SU-DHL-6 (cell line): ENCODE results near the gene NAV2.

ENCODE experiments used
- H2AFZ ChIP-seq: fragments of 200-600 bp; sonication (generic); 2 replicates; pipeline ENCODE4 v1.6.1; 2014; ENCODE audit warnings: low read depth, mild to moderate bottlenecking, moderate library complexity, mixed read lengths, antibody characterized with exemption, low read length; ENCODE audit not compliant: severe bottlenecking
- H3F3A ChIP-seq: fragments of 200-600 bp; shearing (Covaris generic); 2 replicates; pipeline ENCODE4 v1.6.0; 2016; ENCODE audit warnings: antibody characterized with exemption, mild to moderate bottlenecking; ENCODE audit not compliant: insufficient read depth
- H3K27ac ChIP-seq: fragments of 200-600 bp; sonication (generic); 2 replicates; pipeline ENCODE4 v1.5.1; 2016; ENCODE audit warnings: low read depth, mild to moderate bottlenecking, low read length, moderate library complexity, mixed read lengths
- H3K27me3 ChIP-seq: fragments of 200-600 bp; sonication (generic), shearing (Covaris generic); 2 replicates; pipeline ENCODE4 v1.6.0; 2014; ENCODE audit warnings: mild to moderate bottlenecking, low read length
- H3K36me3 ChIP-seq: fragments of 200-600 bp; sonication (generic); 2 replicates; pipeline ENCODE4 v1.6.1; 2014; ENCODE audit warnings: mild to moderate bottlenecking, low read length, mixed read lengths
- H3K4me2 ChIP-seq: fragments of 300-600, 200-600 bp; shearing (Covaris generic), sonication (generic); 2 replicates; pipeline ENCODE4 v1.6.0; 2014; ENCODE audit warnings: low read length, low read depth, mild to moderate bottlenecking; ENCODE audit not compliant: poor library complexity, severe bottlenecking
- H3K4me3 ChIP-seq: fragments of 200-600 bp; sonication (generic); 2 replicates; pipeline ENCODE4 v1.5.1; 2014; ENCODE audit warnings: antibody characterized with exemption, low read length, mild to moderate bottlenecking, mixed read lengths; ENCODE audit not compliant: insufficient read depth, poor library complexity, severe bottlenecking
- H3K79me2 ChIP-seq: fragments of 200-600 bp; sonication (generic); 2 replicates; pipeline ENCODE4 v1.6.1; 2014; ENCODE audit warnings: mild to moderate bottlenecking, low read length, moderate library complexity; ENCODE audit not compliant: insufficient read depth
- H3K9ac ChIP-seq: fragments of 200-600 bp; sonication (generic); 2 replicates; pipeline ENCODE4 v1.7.0; 2014; ENCODE audit warnings: mild to moderate bottlenecking, low read length
- H3K9me2 ChIP-seq: fragments of 200-600 bp; sonication (generic); replicated peaks from 2 replicates; pipeline ENCODE4 v1.6.1; 2014; ENCODE audit warnings: low read length; ENCODE audit not compliant: insufficient read depth
- H3K9me3 ChIP-seq: fragments of 200-600 bp; sonication (generic); 2 replicates; pipeline ENCODE4 v1.6.1; 2014; ENCODE audit warnings: low read length, mixed read lengths; ENCODE audit not compliant: insufficient read depth
- H4K20me1 ChIP-seq: fragments of 200-600 bp; sonication (generic); 2 replicates; pipeline ENCODE4 v1.6.1; 2014; ENCODE audit warnings: low read depth, mild to moderate bottlenecking, antibody characterized with exemption, low read length, moderate library complexity, mixed read lengths
- EZH2phosphoT487 ChIP-seq: fragments of 200-600 bp; sonication (generic), shearing (Covaris generic); conservative IDR thresholded peaks from 2 replicates; pipeline ENCODE4 v1.6.1; 2018; ENCODE audit warnings: mild to moderate bottlenecking, antibody characterized with exemption, low read length, moderate library complexity, mixed read lengths
- TF ChIP-seq, protein P1 (sequence below): fragments of 200-600 bp; sonication (generic); IDR thresholded peaks from one replicate; pipeline ENCODE4 v1.5.1; 2017; ENCODE audit warnings: antibody characterized with exemption, mild to moderate bottlenecking, low read length, moderate library complexity; ENCODE audit not compliant: insufficient read depth, poor library complexity, severe bottlenecking

The NAV2 gene

DNA sequence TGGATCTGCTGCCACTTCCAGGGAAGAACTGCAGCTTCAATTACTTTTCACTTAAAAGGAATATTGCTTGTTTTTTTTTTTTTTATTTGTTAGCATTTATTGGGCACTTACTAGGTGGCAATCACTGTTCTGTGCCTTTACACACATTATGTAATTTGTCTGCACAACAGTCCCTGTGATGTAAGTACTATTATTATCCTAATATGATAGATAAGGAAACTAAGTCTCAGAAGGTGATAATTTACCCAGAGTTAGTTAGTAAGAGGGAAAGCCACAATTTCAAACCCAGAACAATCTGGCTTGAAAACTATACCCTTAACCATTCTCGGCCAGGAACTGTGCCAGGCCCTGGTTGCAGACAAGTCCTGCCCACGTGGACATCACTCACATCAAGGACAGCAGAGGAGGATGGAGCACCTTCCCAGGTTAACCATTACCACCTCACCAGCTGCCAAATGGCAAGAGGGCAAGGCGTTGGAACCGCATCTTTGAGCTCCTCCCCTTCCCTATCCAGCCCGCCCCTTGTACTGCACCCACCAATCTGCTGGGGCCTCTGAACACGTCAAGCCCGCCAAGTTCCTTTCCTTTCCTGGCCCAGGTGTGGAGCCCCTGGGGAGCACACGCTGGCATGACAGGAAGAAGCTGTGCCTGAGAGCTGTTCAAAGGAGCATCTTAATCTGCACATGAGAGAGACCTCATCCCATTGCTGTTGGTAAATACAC, 78.4 kb downstream of the NAV2 start:
- H3K27ac ChIP-seq, result no peak overlapping the region
- no peaks in the 10 kb centered on the region for H3K27me3 ChIP-seq
- no peak overlapping the region for H3K9ac ChIP-seq
- no peak overlapping the region for H2AFZ ChIP-seq
- H3K9me2 ChIP-seq, result no peaks in the 10 kb centered on the region
- H4K20me1 ChIP-seq, result no peaks in the 10 kb centered on the region
- no peaks in the 10 kb centered on the region for H3K79me2 ChIP-seq
- H3K4me2 ChIP-seq, result no peak overlapping the region
- H3K9me3 ChIP-seq, result no peaks in the 10 kb centered on the region
- TF ChIP-seq, protein P1, sequence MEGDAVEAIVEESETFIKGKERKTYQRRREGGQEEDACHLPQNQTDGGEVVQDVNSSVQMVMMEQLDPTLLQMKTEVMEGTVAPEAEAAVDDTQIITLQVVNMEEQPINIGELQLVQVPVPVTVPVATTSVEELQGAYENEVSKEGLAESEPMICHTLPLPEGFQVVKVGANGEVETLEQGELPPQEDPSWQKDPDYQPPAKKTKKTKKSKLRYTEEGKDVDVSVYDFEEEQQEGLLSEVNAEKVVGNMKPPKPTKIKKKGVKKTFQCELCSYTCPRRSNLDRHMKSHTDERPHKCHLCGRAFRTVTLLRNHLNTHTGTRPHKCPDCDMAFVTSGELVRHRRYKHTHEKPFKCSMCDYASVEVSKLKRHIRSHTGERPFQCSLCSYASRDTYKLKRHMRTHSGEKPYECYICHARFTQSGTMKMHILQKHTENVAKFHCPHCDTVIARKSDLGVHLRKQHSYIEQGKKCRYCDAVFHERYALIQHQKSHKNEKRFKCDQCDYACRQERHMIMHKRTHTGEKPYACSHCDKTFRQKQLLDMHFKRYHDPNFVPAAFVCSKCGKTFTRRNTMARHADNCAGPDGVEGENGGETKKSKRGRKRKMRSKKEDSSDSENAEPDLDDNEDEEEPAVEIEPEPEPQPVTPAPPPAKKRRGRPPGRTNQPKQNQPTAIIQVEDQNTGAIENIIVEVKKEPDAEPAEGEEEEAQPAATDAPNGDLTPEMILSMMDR, result no peak
- no peak for TF ChIP-seq EZH2phosphoT487
- no peaks in the 10 kb centered on the region for H3F3A ChIP-seq
- no peak overlapping the region for H3K4me3 ChIP-seq
- H3K36me3 ChIP-seq, result no peaks in the 10 kb centered on the region

DNA sequence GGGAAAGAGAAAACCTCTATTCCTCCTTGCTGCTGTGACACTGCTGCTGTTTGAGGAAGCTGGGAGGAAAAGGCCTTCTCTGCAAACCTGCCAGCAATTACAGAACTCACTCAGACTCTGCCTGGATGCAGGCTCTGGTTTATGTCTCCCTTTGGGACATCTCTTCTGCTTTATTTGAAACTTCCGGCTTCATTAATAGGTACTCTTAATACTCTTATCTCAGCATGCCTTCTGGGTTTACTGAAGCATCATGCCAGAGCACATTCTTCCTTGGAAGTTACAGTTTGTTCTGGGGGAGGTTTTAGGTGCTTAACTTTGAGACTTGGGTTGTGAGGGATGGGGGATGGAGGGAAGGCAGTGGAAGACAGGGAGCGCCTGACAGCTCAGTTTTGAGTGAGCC, 79.9 kb downstream of the NAV2 start:
- H3K9ac ChIP-seq, result no peak overlapping the region
- no peaks in the 10 kb centered on the region for H3K9me2 ChIP-seq
- TF ChIP-seq, protein P1, result no peak
- no peak for TF ChIP-seq EZH2phosphoT487
- H2AFZ ChIP-seq, result no peak overlapping the region
- no peaks in the 10 kb centered on the region for H3K79me2 ChIP-seq
- H3F3A ChIP-seq, result no peaks in the 10 kb centered on the region
- no peaks in the 10 kb centered on the region for H3K36me3 ChIP-seq
- no peak overlapping the region for H3K4me3 ChIP-seq
- H3K27ac ChIP-seq, result no peak overlapping the region
- H4K20me1 ChIP-seq, result no peaks in the 10 kb centered on the region
- no peaks in the 10 kb centered on the region for H3K27me3 ChIP-seq
- no peak overlapping the region for H3K4me2 ChIP-seq
- H3K9me3 ChIP-seq, result no peaks in the 10 kb centered on the region

DNA sequence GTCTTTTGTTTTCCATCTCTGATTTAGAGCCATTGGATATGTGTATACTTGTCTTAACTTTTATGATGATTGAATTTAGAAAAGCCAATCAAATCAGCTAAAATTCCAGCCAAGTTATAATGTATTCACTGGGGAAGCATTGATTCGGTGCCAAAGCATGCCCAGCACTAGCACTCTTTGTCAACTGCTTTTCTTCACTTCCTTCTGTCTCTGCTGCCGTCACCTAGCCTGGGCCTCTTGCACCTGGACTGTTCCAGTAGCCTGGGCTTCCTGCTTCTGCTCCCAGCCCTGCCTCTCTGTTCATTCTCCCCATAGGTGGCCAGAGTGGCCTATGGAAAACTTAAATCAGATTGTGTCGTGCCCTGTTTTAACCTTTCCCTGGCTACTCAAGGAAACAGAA, 80.7 kb downstream of the NAV2 start:
- no peaks in the 10 kb centered on the region for H3K79me2 ChIP-seq

More for the DNA sequence above, 80.7 kb downstream of the NAV2 start:
- Histone ChIP-seq H3K27me3 (no peaks in the 10 kb centered on the region), H3K4me3 (no peak overlapping the region), H3K27ac (no peak overlapping the region), H3K4me2 (no peak overlapping the region), H3F3A (no peaks in the 10 kb centered on the region), H2AFZ (no peak overlapping the region), H3K9me2 (no peaks in the 10 kb centered on the region), H3K9ac (no peak overlapping the region), H3K9me3 (no peaks in the 10 kb centered on the region), H4K20me1 (no peaks in the 10 kb centered on the region), H3K36me3 (no peaks in the 10 kb centered on the region)
- no peak for TF ChIP-seq EZH2phosphoT487
- TF ChIP-seq, protein P1, result no peak
